DMS153 (cell line): ENCODE data around the gene TUBGCP6.

Experiments
- DNase-seq: peaks from one replicate; lab custom pipeline; 2025; lab: John Stamatoyannopoulos, UW

The TUBGCP6 gene

GRCh38 chr22:50250555-50251476 is 6.0 kb upstream of the TUBGCP6 start, which contains the start of gene HDAC10:
TSS of gene HDAC10 (minus strand) at chr22:50251265. CDS start at chr22:50251032, 233 bp downstream.
- peak; percentile 57 for DNase-seq

GRCh38 chr22:50250249-50250554 is 5.4 kb upstream of the TUBGCP6 start:
- no peak for DNase-seq

GRCh38 chr22:50249341-50250248 is 4.8 kb upstream of the TUBGCP6 start:
- DNase-seq, result no peak

GRCh38 chr22:50248196-50249081 is 3.6 kb upstream of the TUBGCP6 start:
- DNase-seq, result no peak

GRCh38 chr22:50247748-50248147 is 2.9 kb upstream of the TUBGCP6 start:
- DNase-seq, result peak; percentile 83

- DNase-seq, result no peak
Measured at GRCh38 chr22:50246242-50247175, 1.7 kb upstream of the TUBGCP6 start.

GRCh38 chr22:50245214-50246072 is 620 bp upstream of the TUBGCP6 start:
- no peak for DNase-seq

GRCh38 chr22:50243685-50244419 is 971 bp downstream of the TUBGCP6 start:
- no peak for DNase-seq

GRCh38 chr22:50242406-50242949 is 2.3 kb downstream of the TUBGCP6 start:
- no peak for DNase-seq

GRCh38 chr22:50238755-50239154 is 6.1 kb downstream of the TUBGCP6 start:
- DNase-seq, result no peak

- DNase-seq, result no peak
Measured at GRCh38 chr22:50236731-50237409, 8.0 kb downstream of the TUBGCP6 start.

- DNase-seq, result no peak
Measured at GRCh38 chr22:50233223-50233622, 11.6 kb downstream of the TUBGCP6 start.

- no peak for DNase-seq
Measured at GRCh38 chr22:50232481-50233151, 12.2 kb downstream of the TUBGCP6 start.

- no peak for DNase-seq
Measured at GRCh38 chr22:50229370-50229769, 15.5 kb downstream of the TUBGCP6 start.

GRCh38 chr22:50228366-50228765 is 16.5 kb downstream of the TUBGCP6 start:
- no peak for DNase-seq

GRCh38 chr22:50227579-50228215 is 17.1 kb downstream of the TUBGCP6 start:
- no peak for DNase-seq

- DNase-seq, result no peak
Measured at GRCh38 chr22:50226875-50227165, 18.0 kb downstream of the TUBGCP6 start.
